GM19239 (cell line): ENCODE results near the gene ARHGEF17.

Experiments
- DNase-seq: peaks from one replicate; pipeline ENCODE4 v3.0.0; 2011; ENCODE audit warnings: low spot score; ENCODE audit not compliant: insufficient read length
- FAIRE-seq: peaks from 2 replicates; lab custom pipeline; 2011; peaks lifted over from hg19 to GRCh38; lab: Jason Lieb, UNC

ARHGEF17 gene

GRCh38 chr11:73347067-73347466 lies 39.0 kb downstream of the ARHGEF17 start:
- FAIRE-seq: no peak
- DNase-seq: no peak

GRCh38 chr11:73348838-73349237 lies 40.8 kb downstream of the ARHGEF17 start:
- DNase-seq (no peak), FAIRE-seq (no peak)

- FAIRE-seq: no peak
- no peak for DNase-seq
Measured at GRCh38 chr11:73349633-73350032, 41.6 kb downstream of the ARHGEF17 start.

GRCh38 chr11:73350908-73351636 lies 43.0 kb downstream of the ARHGEF17 start:
- DNase-seq (peak; percentile 87), FAIRE-seq (peak; percentile 84)

GRCh38 chr11:73353422-73353821 lies 45.3 kb downstream of the ARHGEF17 start:
- no peak for FAIRE-seq
- no peak for DNase-seq

- FAIRE-seq: no peak
- DNase-seq: no peak
Measured at GRCh38 chr11:73355109-73355508, 47.0 kb downstream of the ARHGEF17 start.

- DNase-seq: no peak
- no peak for FAIRE-seq
Measured at GRCh38 chr11:73356979-73357860, 49.1 kb downstream of the ARHGEF17 start.

GRCh38 chr11:73358071-73358470 lies 50.0 kb downstream of the ARHGEF17 start:
- no peak for DNase-seq
- no peak for FAIRE-seq

GRCh38 chr11:73359341-73359740 lies 51.3 kb downstream of the ARHGEF17 start:
- FAIRE-seq (no peak), DNase-seq (no peak)

- DNase-seq (peak; percentile 65), FAIRE-seq (no peak)
Measured at GRCh38 chr11:73359930-73360742, 52.1 kb downstream of the ARHGEF17 start.

- DNase-seq (no peak), FAIRE-seq (no peak)
Measured at GRCh38 chr11:73360743-73361369, 52.8 kb downstream of the ARHGEF17 start.

- FAIRE-seq: no peak
- no peak for DNase-seq
Measured at GRCh38 chr11:73361953-73362776, 54.1 kb downstream of the ARHGEF17 start.

GRCh38 chr11:73363147-73363546 lies 55.1 kb downstream of the ARHGEF17 start:
- DNase-seq (no peak), FAIRE-seq (no peak)

- peak; percentile 53 for FAIRE-seq
- no peak for DNase-seq
Measured at GRCh38 chr11:73365352-73366264, 57.5 kb downstream of the ARHGEF17 start.

GRCh38 chr11:73366265-73366610 lies 58.2 kb downstream of the ARHGEF17 start:
- FAIRE-seq: peak; percentile 54

GRCh38 chr11:73366953-73367352 lies 58.9 kb downstream of the ARHGEF17 start:
- FAIRE-seq (no peak), DNase-seq (no peak)

More at GRCh38 chr11:73366265-73366610, 58.2 kb downstream of the ARHGEF17 start:
- no peak for DNase-seq

GRCh38 chr11:73367482-73368024 lies 59.5 kb downstream of the ARHGEF17 start:
- DNase-seq: no peak
- no peak for FAIRE-seq
